K562 (cell line): Measurements from ENCODE around the gene TAF10.

ENCODE experiments used
- CBX2 ChIP-seq: fragments of 200-600 bp; sonication (generic); IDR thresholded peaks from one replicate; pipeline ENCODE4 v1.6.1; 2012; ENCODE audit warnings: mild to moderate bottlenecking, low read length, inconsistent platforms; ENCODE audit not compliant: insufficient read depth, poor library complexity, severe bottlenecking
- DPF2 ChIP-seq: fragments of 450-650 bp; IDR thresholded peaks from 2 replicates; pipeline ENCODE4 v1.6.1; 2016
- GTF2E2 ChIP-seq: fragments of 200-800 bp; sonication (Bioruptor generic); IDR thresholded peaks from 2 replicates; pipeline ENCODE4 v1.6.1; 2016; ENCODE audit warnings: missing genetic modification characterization, missing compliant biosample characterization
- HCFC1 ChIP-seq: IDR thresholded peaks from 2 replicates; pipeline ENCODE4 v1.6.1; 2012; ENCODE audit warnings: low read depth, low read length, improper control_type of control experiment
- HDAC1 ChIP-seq, 2 experiments: fragments of 450-650 bp; IDR thresholded peaks; 2 replicates each; pipeline ENCODE4 v1.6.1; 2016 to 2017; ENCODE audit warnings: inconsistent platforms in 1 of 2, mild to moderate bottlenecking in 1 of 2, moderate library complexity in 1 of 2
- HMGXB4 ChIP-seq: sonication (generic); formaldehyde crosslinking; IDR thresholded peaks from 2 replicates; pipeline ENCODE4 v1.8.1; 2023; ENCODE audit warnings: mild to moderate bottlenecking, missing genetic modification reagents
- POLR2AphosphoS5 ChIP-seq: IDR thresholded peaks from 2 replicates; pipeline ENCODE4 v1.6.1; 2011; ENCODE audit warnings: mild to moderate bottlenecking, low read depth, low read length, moderate library complexity; ENCODE audit not compliant: control insufficient read depth, insufficient read depth
- RAD21 ChIP-seq, 2 experiments: fragments of 250-450 bp in 1 of 2; fragments of 450-650 bp in 1 of 2; sonication (Bioruptor Pico) in 1 of 2; formaldehyde crosslinking in 1 of 2; IDR thresholded peaks in 1 of 2; conservative IDR thresholded peaks in 1 of 2; 2 replicates each; pipeline versions ENCODE4 v1.4.0 to v1.8.0; 2020 to 2022; ENCODE audit warnings: mild to moderate bottlenecking in 2 of 2, moderate library complexity in 1 of 2
- ZNF121 ChIP-seq: sonication (generic); formaldehyde crosslinking; conservative IDR thresholded peaks from 2 replicates; pipeline ENCODE4 v1.8.0; 2022; ENCODE audit warnings: missing genetic modification reagents
- TF ChIP-seq, protein P1 (sequence below), 3 experiments: IDR thresholded peaks in 2 of 3; conservative IDR thresholded peaks in 1 of 3; 2 replicates each; pipeline ENCODE4 v1.5.1; 2011 to 2012; ENCODE audit warnings: low read length in 3 of 3, mild to moderate bottlenecking in 3 of 3, control low read depth in 2 of 3, improper control_type of control experiment in 1 of 3, inconsistent platforms in 1 of 3, low read depth in 1 of 3, mixed read lengths in 1 of 3, moderate library complexity in 1 of 3; ENCODE audit not compliant: insufficient read depth in 2 of 3
- TF ChIP-seq, protein P2 (sequence below), 2 experiments: fragments of 450-650 bp; formaldehyde crosslinking in 1 of 2; IDR thresholded peaks; 2 replicates each; pipeline versions ENCODE4 v1.4.0 to v1.6.1; 2014 to 2020; ENCODE audit warnings: mild to moderate bottlenecking in 2 of 2, borderline replicate concordance in 1 of 2, low read depth in 1 of 2
- TF ChIP-seq, protein P3 (sequence below): sonication (generic); formaldehyde crosslinking; IDR thresholded peaks from 2 replicates; pipeline ENCODE4 v1.8.1; 2022; ENCODE audit warnings: missing genetic modification reagents

DNA sequence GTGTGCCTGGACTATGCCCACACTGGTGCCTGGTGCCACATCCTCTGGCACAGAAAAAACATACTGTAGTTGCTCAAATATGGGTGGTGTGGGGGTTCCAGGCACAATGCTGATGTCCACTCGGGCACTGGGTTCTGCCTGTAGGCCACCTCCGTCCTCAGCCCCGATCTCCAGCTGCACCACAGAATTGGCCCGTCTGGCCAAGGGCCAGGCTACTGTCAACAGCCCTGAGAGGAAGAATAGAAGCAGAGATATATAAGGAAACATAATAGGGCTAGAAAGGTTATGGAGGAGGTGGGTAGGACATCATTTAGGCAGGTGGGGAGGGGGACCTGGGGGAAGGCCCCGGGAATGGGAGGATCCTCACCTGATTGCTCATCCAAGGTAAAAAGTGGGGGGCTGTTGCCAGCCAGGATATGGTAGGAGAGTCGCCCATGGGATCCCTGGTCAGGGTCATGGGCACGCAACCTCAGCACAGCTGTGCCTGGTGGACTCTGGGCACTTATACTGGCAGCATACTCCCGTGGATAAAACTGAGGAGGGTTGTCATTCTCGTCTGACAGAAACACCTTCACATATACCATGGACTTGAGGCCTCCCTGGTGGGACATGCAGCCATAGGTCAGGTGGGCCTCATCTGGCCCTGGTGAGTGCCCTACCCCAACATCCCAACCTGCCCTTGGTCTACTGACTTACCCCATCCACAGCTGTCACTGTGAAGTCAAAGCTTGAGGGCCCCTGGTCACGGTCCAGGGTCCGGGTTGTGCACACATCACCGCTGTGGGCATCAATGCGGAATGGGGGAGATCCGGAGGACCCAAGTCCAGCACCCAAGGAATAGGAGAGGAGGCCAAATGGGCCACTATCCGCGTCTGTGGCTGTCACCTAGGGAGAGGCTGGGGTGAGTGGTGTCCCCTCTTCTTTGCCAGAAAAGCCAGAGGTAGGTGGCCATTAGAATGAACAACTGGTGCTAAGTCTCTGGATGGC, 21.7 kb upstream of the TAF10 start:
- TF ChIP-seq HDAC1 (IDR thresholded peaks at IDR 0.05) (no peak), GTF2E2 (tag) (no peak), DPF2 (no peak), CBX2 (no peak), POLR2AphosphoS5 (no peak), RAD21 (CRISPR knock-in tag; conservative IDR thresholded peaks at IDR 0.05 in 1 of 2, IDR thresholded peaks at IDR 0.05 in 1 of 2) (no peak), HMGXB4 (CRISPR knock-in tag) (no peak), ZNF121 (CRISPR knock-in tag) (no peak), HCFC1 (no peak)
- TF ChIP-seq, protein P1, sequence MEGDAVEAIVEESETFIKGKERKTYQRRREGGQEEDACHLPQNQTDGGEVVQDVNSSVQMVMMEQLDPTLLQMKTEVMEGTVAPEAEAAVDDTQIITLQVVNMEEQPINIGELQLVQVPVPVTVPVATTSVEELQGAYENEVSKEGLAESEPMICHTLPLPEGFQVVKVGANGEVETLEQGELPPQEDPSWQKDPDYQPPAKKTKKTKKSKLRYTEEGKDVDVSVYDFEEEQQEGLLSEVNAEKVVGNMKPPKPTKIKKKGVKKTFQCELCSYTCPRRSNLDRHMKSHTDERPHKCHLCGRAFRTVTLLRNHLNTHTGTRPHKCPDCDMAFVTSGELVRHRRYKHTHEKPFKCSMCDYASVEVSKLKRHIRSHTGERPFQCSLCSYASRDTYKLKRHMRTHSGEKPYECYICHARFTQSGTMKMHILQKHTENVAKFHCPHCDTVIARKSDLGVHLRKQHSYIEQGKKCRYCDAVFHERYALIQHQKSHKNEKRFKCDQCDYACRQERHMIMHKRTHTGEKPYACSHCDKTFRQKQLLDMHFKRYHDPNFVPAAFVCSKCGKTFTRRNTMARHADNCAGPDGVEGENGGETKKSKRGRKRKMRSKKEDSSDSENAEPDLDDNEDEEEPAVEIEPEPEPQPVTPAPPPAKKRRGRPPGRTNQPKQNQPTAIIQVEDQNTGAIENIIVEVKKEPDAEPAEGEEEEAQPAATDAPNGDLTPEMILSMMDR (IDR thresholded peaks at IDR 0.05 in 2 of 3, conservative IDR thresholded peaks at IDR 0.05 in 1 of 3; ENCODE audit: insufficient read depth in 2 of 3, low read depth in 1 of 3, low read length in 3 of 3) = no peak
- TF ChIP-seq, protein P2, sequence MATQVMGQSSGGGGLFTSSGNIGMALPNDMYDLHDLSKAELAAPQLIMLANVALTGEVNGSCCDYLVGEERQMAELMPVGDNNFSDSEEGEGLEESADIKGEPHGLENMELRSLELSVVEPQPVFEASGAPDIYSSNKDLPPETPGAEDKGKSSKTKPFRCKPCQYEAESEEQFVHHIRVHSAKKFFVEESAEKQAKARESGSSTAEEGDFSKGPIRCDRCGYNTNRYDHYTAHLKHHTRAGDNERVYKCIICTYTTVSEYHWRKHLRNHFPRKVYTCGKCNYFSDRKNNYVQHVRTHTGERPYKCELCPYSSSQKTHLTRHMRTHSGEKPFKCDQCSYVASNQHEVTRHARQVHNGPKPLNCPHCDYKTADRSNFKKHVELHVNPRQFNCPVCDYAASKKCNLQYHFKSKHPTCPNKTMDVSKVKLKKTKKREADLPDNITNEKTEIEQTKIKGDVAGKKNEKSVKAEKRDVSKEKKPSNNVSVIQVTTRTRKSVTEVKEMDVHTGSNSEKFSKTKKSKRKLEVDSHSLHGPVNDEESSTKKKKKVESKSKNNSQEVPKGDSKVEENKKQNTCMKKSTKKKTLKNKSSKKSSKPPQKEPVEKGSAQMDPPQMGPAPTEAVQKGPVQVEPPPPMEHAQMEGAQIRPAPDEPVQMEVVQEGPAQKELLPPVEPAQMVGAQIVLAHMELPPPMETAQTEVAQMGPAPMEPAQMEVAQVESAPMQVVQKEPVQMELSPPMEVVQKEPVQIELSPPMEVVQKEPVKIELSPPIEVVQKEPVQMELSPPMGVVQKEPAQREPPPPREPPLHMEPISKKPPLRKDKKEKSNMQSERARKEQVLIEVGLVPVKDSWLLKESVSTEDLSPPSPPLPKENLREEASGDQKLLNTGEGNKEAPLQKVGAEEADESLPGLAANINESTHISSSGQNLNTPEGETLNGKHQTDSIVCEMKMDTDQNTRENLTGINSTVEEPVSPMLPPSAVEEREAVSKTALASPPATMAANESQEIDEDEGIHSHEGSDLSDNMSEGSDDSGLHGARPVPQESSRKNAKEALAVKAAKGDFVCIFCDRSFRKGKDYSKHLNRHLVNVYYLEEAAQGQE (IDR thresholded peaks at IDR 0.05; ENCODE audit: borderline replicate concordance) = no peak
- TF ChIP-seq, protein P2 (CRISPR knock-in tag; IDR thresholded peaks at IDR 0.05; ENCODE audit: low read depth) = no peak
- TF ChIP-seq, protein P3, sequence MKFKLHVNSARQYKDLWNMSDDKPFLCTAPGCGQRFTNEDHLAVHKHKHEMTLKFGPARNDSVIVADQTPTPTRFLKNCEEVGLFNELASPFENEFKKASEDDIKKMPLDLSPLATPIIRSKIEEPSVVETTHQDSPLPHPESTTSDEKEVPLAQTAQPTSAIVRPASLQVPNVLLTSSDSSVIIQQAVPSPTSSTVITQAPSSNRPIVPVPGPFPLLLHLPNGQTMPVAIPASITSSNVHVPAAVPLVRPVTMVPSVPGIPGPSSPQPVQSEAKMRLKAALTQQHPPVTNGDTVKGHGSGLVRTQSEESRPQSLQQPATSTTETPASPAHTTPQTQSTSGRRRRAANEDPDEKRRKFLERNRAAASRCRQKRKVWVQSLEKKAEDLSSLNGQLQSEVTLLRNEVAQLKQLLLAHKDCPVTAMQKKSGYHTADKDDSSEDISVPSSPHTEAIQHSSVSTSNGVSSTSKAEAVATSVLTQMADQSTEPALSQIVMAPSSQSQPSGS (CRISPR knock-in tag) = no peak
